Measurements from ENCODE around the gene ZCCHC14. TPM values are rescaled to one million over a fixed set of nuclear protein-coding genes. Genes with fewer than 3 reads are reported as not detected.
"Not testable (repeated sequence)": the region's sequence is repeated elsewhere in the genome, so short reads cannot be mapped to it uniquely, and the experiment has no call there.

Gene ZCCHC14
- polyA plus RNA-seq, 1 experiment, result 2.7 TPM

DNA sequence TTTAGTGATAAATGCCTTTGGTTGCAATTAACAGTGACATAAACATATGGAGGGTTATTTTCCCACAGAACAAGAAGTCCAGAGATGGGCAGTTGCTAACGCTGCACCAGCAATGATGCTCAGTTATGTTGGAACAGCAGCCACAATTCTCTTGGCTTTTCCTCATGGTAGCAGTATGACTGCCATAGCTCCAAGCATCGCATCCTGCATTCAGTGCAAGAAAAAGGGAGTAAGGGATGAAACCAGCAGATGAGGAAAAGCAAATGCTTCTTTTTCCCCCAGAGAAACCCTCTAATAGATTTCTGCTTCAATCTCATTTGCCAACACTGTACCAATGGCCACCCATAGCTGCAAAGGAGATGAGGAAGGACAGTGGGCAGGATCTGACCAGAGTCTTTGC lies 13.0 kb upstream of the ZCCHC14 start:
- CTCF ChIA-PET, result no interaction called here

DNA sequence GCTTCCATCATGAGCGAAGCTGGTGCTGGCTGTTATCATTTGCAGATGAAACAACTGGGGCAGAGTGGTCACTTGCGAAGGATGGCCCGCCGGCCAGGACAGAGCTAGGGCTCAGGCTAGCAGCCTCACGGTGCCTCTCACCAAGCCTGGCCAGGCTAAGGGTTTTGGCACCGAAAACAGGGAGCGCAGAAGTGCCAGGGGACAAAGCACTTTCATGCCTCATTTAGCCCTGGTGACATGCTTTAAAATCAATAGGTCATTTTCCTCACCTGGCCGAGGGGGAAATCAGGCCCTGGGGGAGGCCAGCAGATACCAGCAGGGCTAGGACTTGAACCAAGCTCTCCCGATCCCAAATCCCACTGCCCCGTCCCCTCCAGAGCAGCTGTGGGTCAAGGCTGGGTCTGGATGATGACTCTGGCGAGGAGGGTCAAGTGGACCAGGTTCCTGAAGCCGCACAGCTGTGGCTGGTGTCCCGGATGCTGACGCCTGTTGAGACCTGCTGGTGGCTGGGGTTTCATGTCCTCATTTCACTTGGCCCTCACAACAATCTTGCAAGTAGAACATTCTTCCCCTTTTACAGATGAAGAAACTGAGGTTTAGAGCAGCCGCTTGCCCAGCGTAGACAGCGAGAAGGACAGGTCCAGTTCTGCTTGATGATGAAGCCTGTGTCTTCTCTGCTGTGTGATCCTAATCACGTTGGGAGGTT lies 10.6 kb upstream of the ZCCHC14 start:
- H3K36me3 ChIP-seq (ENCODE audit: control insufficient read depth, insufficient read depth, low read length); H3K27me3 ChIP-seq (ENCODE audit: control insufficient read depth, insufficient read depth, low read length); H3K4me3 ChIP-seq (ENCODE audit: low read depth, low read length); CTCF ChIA-PET; DNase-seq (ENCODE audit: low read depth); POLR2A ChIA-PET: not testable (repeated sequence)

More for the DNA sequence above, 13.0 kb upstream of the ZCCHC14 start:
- Histone ChIP-seq H3K36me3 (ENCODE audit: control insufficient read depth, insufficient read depth, low read length) (no peaks in the 10 kb centered on the region), H3K4me3 (ENCODE audit: low read depth, low read length) (no peak overlapping the region), H3K27me3 (ENCODE audit: control insufficient read depth, insufficient read depth, low read length) (peaks cover 10% of the 10 kb centered on the region)
- TF ChIP-seq, protein P1, sequence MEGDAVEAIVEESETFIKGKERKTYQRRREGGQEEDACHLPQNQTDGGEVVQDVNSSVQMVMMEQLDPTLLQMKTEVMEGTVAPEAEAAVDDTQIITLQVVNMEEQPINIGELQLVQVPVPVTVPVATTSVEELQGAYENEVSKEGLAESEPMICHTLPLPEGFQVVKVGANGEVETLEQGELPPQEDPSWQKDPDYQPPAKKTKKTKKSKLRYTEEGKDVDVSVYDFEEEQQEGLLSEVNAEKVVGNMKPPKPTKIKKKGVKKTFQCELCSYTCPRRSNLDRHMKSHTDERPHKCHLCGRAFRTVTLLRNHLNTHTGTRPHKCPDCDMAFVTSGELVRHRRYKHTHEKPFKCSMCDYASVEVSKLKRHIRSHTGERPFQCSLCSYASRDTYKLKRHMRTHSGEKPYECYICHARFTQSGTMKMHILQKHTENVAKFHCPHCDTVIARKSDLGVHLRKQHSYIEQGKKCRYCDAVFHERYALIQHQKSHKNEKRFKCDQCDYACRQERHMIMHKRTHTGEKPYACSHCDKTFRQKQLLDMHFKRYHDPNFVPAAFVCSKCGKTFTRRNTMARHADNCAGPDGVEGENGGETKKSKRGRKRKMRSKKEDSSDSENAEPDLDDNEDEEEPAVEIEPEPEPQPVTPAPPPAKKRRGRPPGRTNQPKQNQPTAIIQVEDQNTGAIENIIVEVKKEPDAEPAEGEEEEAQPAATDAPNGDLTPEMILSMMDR (IDR thresholded peaks at IDR 0.05; ENCODE audit: insufficient read depth, low read depth, low read length), result no peak
- DNase-seq (ENCODE audit: low read depth), result no peak
- POLR2A ChIA-PET, result no interaction called here

DNA sequence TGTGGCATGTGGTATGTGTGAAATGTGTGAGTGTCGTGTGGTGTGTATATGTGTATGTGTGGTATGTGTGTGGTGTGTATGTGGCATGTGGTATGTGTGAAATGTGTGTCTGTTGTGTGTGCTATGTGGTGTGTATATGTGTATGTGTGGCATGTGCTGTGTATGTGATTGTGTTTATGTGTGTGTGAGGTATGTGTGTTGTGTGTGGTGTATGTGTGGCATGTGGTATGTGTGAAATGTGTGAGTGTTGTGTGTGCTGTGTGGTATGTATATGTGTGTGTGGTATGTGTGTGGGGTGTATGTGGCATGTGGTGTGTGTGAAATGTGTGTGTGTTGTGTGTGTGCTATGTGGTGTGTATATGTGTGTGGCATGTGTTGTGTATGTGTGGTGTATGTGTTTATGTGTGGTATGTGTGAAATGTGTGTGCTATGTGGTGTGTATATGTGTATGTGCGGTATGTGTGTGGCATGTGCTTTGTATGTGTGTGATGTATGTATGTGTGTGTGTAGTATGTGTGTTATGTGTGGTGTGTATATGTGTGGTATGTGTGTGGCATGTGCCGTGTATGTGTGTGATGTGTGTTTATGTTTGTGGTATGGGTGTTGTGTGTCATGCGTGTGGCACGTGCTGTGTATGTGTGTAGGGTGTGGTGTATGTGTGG lies 9.6 kb upstream of the ZCCHC14 start:
- POLR2A ChIA-PET, result no interaction called here
- CTCF ChIA-PET, result no interaction called here
- TF ChIP-seq, protein P1 (IDR thresholded peaks at IDR 0.05; ENCODE audit: insufficient read depth, low read depth, low read length), result no peak
- DNase-seq (ENCODE audit: low read depth), result no peak
- Histone ChIP-seq H3K4me3 (ENCODE audit: low read depth, low read length) (no peak overlapping the region), H3K27me3 (ENCODE audit: control insufficient read depth, insufficient read depth, low read length) (peaks cover 9% of the 10 kb centered on the region), H3K36me3 (ENCODE audit: control insufficient read depth, insufficient read depth, low read length) (no peaks in the 10 kb centered on the region)

DNA sequence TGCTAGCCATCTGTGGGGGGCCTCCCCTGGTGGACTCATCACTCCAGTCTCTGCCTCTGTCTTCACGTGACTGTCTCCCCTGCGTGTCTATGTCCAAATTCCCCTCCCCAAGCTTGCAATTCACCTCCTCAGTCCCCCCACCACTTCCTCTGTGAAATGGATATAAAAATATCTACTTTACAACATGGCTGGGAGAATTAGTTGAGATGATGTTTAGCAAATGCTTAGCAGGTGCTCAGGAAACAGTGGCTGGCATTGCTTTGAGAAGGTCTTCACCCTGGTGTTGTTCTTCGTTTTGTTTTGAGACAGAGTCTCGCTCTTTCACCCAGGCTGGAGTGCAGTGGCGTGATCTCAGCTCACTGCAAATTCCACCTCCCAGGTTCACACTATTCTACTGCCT lies 8.3 kb upstream of the ZCCHC14 start:
- CTCF ChIA-PET, result interaction anchor here (0.6 to 1.0 kb wide), 2 partner anchors 10 to 108 kb away, joined by 3 read pairs; no protein-coding TSS in a partner anchor
- POLR2A ChIA-PET, result no interaction called here
- Histone ChIP-seq H3K36me3 (ENCODE audit: control insufficient read depth, insufficient read depth, low read length) (no peaks in the 10 kb centered on the region), H3K4me3 (ENCODE audit: low read depth, low read length) (no peak overlapping the region), H3K27me3 (ENCODE audit: control insufficient read depth, insufficient read depth, low read length) (peaks cover 4% of the 10 kb centered on the region)
- TF ChIP-seq, protein P1 (IDR thresholded peaks at IDR 0.05; ENCODE audit: insufficient read depth, low read depth, low read length), result no peak
- DNase-seq (ENCODE audit: low read depth), result no peak

DNA sequence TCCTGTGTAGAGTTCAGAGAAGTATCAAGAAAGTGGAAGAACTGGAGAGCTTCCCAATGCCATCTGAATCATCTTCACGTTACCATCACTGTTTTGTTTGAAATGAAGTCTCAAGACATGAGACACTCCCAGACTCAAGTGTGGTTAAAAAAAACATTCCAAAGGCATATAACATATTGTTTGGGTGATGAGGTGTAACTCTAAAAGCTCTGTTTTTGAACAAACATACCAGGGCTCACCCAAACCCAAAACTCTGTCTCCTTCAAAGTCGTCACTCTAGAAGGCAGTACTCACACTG lies 6.3 kb upstream of the ZCCHC14 start:
- CTCF ChIA-PET, result interaction anchor here (0.6 kb wide), 1 partner anchor 140 kb away, joined by 3 read pairs; no protein-coding TSS in a partner anchor
- no peak overlapping the region for H3K4me3 ChIP-seq (ENCODE audit: low read depth, low read length)
- TF ChIP-seq, protein P1 (IDR thresholded peaks at IDR 0.05; ENCODE audit: insufficient read depth, low read depth, low read length), result no peak

More for the DNA sequence above, 6.3 kb upstream of the ZCCHC14 start:
- POLR2A ChIA-PET, result interaction anchor here (0.7 kb wide), 1 partner anchor 58 kb away, joined by 3 read pairs; no protein-coding TSS in a partner anchor
- no peaks in the 10 kb centered on the region for H3K27me3 ChIP-seq (ENCODE audit: control insufficient read depth, insufficient read depth, low read length)
- DNase-seq (ENCODE audit: low read depth), result peak; percentile 66
- no peaks in the 10 kb centered on the region for H3K36me3 ChIP-seq (ENCODE audit: control insufficient read depth, insufficient read depth, low read length)

All from BJ (cell line).